Activated naive CD8-positive, alpha-beta T cell (primary cell): ENCODE results near the gene ELN.

Experiments
- H3K27ac Mint-ChIP-seq: one replicate; pipeline ENCODE4 v1.8.0; 2021; ENCODE audit warnings: mixed read lengths
- H3K27me3 Mint-ChIP-seq: one replicate; pipeline ENCODE4 v1.8.0; 2021; ENCODE audit warnings: mixed read lengths
- H3K36me3 Mint-ChIP-seq: one replicate; pipeline ENCODE4 v1.8.0; 2021; ENCODE audit warnings: mixed read lengths
- H3K4me1 Mint-ChIP-seq: one replicate; pipeline ENCODE4 v1.8.0; 2021; ENCODE audit warnings: low read depth, mixed read lengths
- H3K4me3 Mint-ChIP-seq: one replicate; pipeline ENCODE4 v1.8.0; 2021; ENCODE audit warnings: mild to moderate bottlenecking, mixed read lengths
- H3K9me3 Mint-ChIP-seq: one replicate; pipeline ENCODE4 v1.8.0; 2021; ENCODE audit warnings: low read depth, mixed read lengths

ELN gene

GRCh38 chr7:73994761-73995160 lies 33.2 kb upstream of the ELN start:
- Mint-ChIP-seq H3K27me3 (peaks cover 5% of the 10 kb centered on the region), H3K27ac (no peak overlapping the region), H3K9me3 (peaks cover 9% of the 10 kb centered on the region), H3K36me3 (no peaks in the 10 kb centered on the region), H3K4me1 (no peaks in the 10 kb centered on the region), H3K4me3 (no peak overlapping the region)

DNA sequence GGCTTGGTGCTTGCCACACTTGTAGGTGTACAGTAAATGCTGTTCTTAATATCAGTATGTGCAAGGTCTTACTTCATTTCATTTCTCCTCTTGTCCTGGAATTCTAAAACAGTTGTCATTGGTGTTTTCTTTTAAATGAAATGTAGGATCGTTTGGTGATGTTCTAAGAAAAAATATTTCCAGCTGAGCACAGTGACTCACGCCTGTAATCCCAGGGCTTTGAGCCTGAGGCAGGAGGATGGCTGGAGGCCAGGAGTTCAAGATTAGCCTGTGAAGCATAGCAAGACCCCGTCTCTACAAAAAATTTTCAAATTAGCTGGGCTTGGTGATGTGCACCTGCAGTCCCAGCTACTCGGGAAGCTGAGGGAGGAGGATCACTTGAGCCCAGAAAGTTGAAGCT lies 32.6 kb upstream of the ELN start:
- H3K4me1 Mint-ChIP-seq, result no peaks in the 10 kb centered on the region
- H3K36me3 Mint-ChIP-seq, result no peaks in the 10 kb centered on the region
- H3K27ac Mint-ChIP-seq, result no peak overlapping the region
- peaks cover 5% of the 10 kb centered on the region for H3K27me3 Mint-ChIP-seq
- H3K9me3 Mint-ChIP-seq, result peaks cover 9% of the 10 kb centered on the region
- H3K4me3 Mint-ChIP-seq, result no peak overlapping the region

- no peaks in the 10 kb centered on the region for H3K36me3 Mint-ChIP-seq
- H3K27ac Mint-ChIP-seq, result no peak overlapping the region
- H3K4me3 Mint-ChIP-seq, result no peak overlapping the region
- H3K4me1 Mint-ChIP-seq, result no peaks in the 10 kb centered on the region
- H3K27me3 Mint-ChIP-seq, result peaks cover 5% of the 10 kb centered on the region
- H3K9me3 Mint-ChIP-seq, result peaks cover 9% of the 10 kb centered on the region
Measured at GRCh38 chr7:73995821-73996511, 32.0 kb upstream of the ELN start.

GRCh38 chr7:73997056-73997455 lies 30.9 kb upstream of the ELN start:
- H3K4me3 Mint-ChIP-seq, result no peak overlapping the region
- peaks cover 5% of the 10 kb centered on the region for H3K27me3 Mint-ChIP-seq
- H3K4me1 Mint-ChIP-seq, result peaks cover 4% of the 10 kb centered on the region

GRCh38 chr7:73999664-74000435 lies 28.1 kb upstream of the ELN start:
- Mint-ChIP-seq H3K4me3 (no peak overlapping the region), H3K9me3 (peaks cover 4% of the 10 kb centered on the region), H3K27me3 (peaks cover 7% of the 10 kb centered on the region), H3K4me1 (peaks cover 9% of the 10 kb centered on the region), H3K36me3 (no peaks in the 10 kb centered on the region), H3K27ac (no peak overlapping the region)

More at GRCh38 chr7:73997056-73997455, 30.9 kb upstream of the ELN start:
- Mint-ChIP-seq H3K36me3 (no peaks in the 10 kb centered on the region), H3K9me3 (peaks cover 9% of the 10 kb centered on the region), H3K27ac (no peak overlapping the region)

GRCh38 chr7:74000489-74001149 lies 27.4 kb upstream of the ELN start:
- no peak overlapping the region for H3K27ac Mint-ChIP-seq
- H3K4me1 Mint-ChIP-seq, result peaks cover 9% of the 10 kb centered on the region
- H3K4me3 Mint-ChIP-seq, result no peak overlapping the region
- peaks cover 7% of the 10 kb centered on the region for H3K27me3 Mint-ChIP-seq
- H3K9me3 Mint-ChIP-seq, result no peaks in the 10 kb centered on the region
- H3K36me3 Mint-ChIP-seq, result no peaks in the 10 kb centered on the region

DNA sequence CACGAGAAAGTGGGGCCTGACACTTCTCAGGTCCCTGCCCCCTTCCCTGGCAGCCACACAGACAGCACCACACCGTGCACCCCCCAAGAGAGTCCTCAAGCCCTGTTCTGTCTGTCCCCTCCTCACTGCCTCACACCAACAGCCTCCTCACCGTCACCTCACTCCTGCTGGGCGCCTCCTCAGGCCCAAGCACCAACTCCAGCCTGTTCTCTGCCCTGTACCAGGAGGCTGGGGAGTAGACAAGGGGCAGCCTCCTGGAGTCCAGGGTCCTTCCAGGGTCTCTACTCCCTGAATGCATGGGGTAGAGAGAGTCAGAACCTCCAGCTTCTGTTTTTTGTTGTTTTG lies 26.9 kb upstream of the ELN start:
- Mint-ChIP-seq H3K9me3 (no peaks in the 10 kb centered on the region), H3K27me3 (peaks cover 7% of the 10 kb centered on the region), H3K27ac (no peak overlapping the region), H3K4me3 (no peak overlapping the region), H3K36me3 (no peaks in the 10 kb centered on the region), H3K4me1 (peaks cover 9% of the 10 kb centered on the region)

- Mint-ChIP-seq H3K36me3 (no peaks in the 10 kb centered on the region), H3K27ac (no peak overlapping the region), H3K9me3 (no peaks in the 10 kb centered on the region), H3K4me3 (no peak overlapping the region), H3K4me1 (peaks cover 9% of the 10 kb centered on the region), H3K27me3 (peaks cover 5% of the 10 kb centered on the region)
Measured at GRCh38 chr7:74002474-74003017, 25.4 kb upstream of the ELN start.

DNA sequence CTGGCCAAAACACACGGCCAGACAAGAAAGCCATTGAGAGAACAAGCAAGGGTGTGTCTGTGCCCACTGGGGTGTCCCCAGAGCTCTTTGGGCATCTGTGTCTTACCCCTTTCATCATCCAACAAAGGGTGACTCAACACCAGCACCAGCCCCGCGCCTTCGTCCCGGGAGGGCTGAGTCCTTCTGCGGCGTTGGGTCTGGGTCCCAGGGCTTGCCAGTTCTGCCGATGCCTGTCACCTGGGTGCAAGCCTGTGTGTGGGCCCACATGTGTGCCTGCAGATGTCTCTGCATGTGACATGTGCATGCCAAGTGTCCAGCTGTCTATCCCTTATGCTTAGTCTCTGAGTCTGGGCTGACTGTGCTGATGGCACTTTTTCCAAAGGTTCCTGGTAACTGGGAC lies 24.4 kb upstream of the ELN start:
- Mint-ChIP-seq H3K9me3 (no peaks in the 10 kb centered on the region), H3K36me3 (no peaks in the 10 kb centered on the region), H3K4me3 (no peak overlapping the region), H3K4me1 (peaks cover 9% of the 10 kb centered on the region), H3K27me3 (peaks cover 3% of the 10 kb centered on the region), H3K27ac (no peak overlapping the region)

DNA sequence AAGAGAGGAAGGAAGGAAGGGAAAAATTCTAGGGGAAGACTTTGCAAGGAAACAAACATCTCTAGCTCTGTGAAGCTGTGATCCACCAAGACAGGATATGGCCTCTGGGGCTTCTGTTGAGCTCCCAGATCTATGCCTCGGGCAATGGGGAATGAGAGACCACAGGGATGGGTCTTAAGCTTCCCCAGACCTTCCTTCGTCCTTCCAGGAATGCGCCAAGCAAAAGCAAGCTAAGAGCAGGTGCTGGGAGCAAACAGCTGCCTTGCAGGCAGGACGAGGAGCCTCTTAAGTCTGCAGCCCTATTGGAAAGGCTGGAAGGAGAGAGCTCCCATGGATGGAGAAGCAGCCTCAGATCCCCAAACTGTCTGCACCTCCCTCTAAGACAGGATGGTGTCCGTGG lies 21.9 kb upstream of the ELN start:
- H3K4me3 Mint-ChIP-seq, result no peak overlapping the region
- H3K27me3 Mint-ChIP-seq, result peaks cover 3% of the 10 kb centered on the region
- H3K9me3 Mint-ChIP-seq, result no peaks in the 10 kb centered on the region
- no peak overlapping the region for H3K27ac Mint-ChIP-seq
- H3K4me1 Mint-ChIP-seq, result peaks cover 9% of the 10 kb centered on the region
- H3K36me3 Mint-ChIP-seq, result no peaks in the 10 kb centered on the region

GRCh38 chr7:74006451-74007241 lies 21.3 kb upstream of the ELN start:
- H3K27ac Mint-ChIP-seq, result no peak overlapping the region
- peaks cover 9% of the 10 kb centered on the region for H3K4me1 Mint-ChIP-seq
- no peak overlapping the region for H3K4me3 Mint-ChIP-seq
- no peaks in the 10 kb centered on the region for H3K36me3 Mint-ChIP-seq
- H3K27me3 Mint-ChIP-seq, result peaks cover 3% of the 10 kb centered on the region
- no peaks in the 10 kb centered on the region for H3K9me3 Mint-ChIP-seq

GRCh38 chr7:74007242-74007567 lies 20.8 kb upstream of the ELN start:
- no peaks in the 10 kb centered on the region for H3K36me3 Mint-ChIP-seq

DNA sequence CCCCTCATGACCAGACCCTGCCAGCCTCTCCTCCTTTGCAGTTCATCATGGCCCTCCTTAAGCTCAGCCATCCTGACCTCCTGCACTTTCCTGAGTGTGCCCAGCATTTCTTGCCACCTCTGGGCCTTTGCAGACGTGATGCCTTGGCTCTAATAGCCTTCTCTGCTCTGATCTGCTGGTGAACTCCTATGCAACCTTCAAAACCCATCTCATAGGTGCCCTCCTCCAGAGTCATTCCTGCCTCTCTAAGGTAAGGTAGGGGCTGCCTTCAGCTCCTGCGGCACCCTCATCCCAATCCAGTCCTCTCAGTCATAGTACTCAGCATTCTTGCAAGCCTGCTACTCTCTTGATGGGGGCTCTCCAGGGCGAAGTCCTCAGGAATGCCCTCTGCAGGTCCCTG lies 19.3 kb upstream of the ELN start:
- no peak overlapping the region for H3K27ac Mint-ChIP-seq
- H3K36me3 Mint-ChIP-seq, result no peaks in the 10 kb centered on the region
- H3K27me3 Mint-ChIP-seq, result peaks cover 3% of the 10 kb centered on the region
- H3K9me3 Mint-ChIP-seq, result no peaks in the 10 kb centered on the region
- no peaks in the 10 kb centered on the region for H3K4me1 Mint-ChIP-seq
- no peak overlapping the region for H3K4me3 Mint-ChIP-seq

More at GRCh38 chr7:74007242-74007567, 20.8 kb upstream of the ELN start:
- Mint-ChIP-seq H3K27me3 (peaks cover 3% of the 10 kb centered on the region), H3K4me3 (no peak overlapping the region), H3K4me1 (peaks cover 5% of the 10 kb centered on the region), H3K27ac (no peak overlapping the region), H3K9me3 (no peaks in the 10 kb centered on the region)

- H3K9me3 Mint-ChIP-seq, result no peaks in the 10 kb centered on the region
- H3K27me3 Mint-ChIP-seq, result peaks cover 2% of the 10 kb centered on the region
- H3K4me3 Mint-ChIP-seq, result no peak overlapping the region
- H3K27ac Mint-ChIP-seq, result no peak overlapping the region
- no peaks in the 10 kb centered on the region for H3K36me3 Mint-ChIP-seq
- no peaks in the 10 kb centered on the region for H3K4me1 Mint-ChIP-seq
Measured at GRCh38 chr7:74009719-74010118, 18.3 kb upstream of the ELN start.

GRCh38 chr7:74010407-74010806 lies 17.6 kb upstream of the ELN start:
- Mint-ChIP-seq H3K9me3 (no peaks in the 10 kb centered on the region), H3K27ac (no peak overlapping the region), H3K36me3 (no peaks in the 10 kb centered on the region), H3K4me3 (no peak overlapping the region), H3K27me3 (peaks cover 2% of the 10 kb centered on the region), H3K4me1 (no peaks in the 10 kb centered on the region)
